ENCODE measurements around the gene MSMP. TPM values are rescaled to one million over a fixed set of nuclear protein-coding genes. Genes with fewer than 3 reads are reported as not detected.

Gene MSMP
- total and polyA plus RNA-seq, 2 donors = 0.25 TPM; not detected in 1

DNA sequence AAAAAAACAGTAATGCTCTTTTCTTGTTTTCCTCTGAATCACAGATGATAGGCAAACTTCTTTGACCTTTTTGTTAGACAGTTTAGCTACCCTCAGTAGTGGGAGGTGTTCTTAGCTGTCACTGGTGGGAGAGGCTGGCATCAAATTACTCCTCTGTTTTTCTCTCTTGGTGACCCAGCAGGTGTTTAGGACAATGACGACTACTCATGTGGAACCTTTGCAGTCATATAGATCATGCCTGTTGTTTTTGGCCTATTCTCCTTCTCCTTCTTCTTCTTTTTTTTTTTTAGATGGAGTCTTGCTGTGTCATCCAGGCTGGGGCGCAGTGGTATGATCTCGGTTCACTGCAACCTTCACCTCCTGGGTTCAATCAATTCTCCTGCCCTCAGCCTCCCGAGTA lies 21.9 kb upstream of the MSMP start:
- no peaks in the 10 kb centered on the region for H3K36me3 ChIP-seq (ENCODE audit: control insufficient read depth in 2 of 2, insufficient read depth in 2 of 2, low read length in 1 of 2)
- H3K4me1 ChIP-seq (ENCODE audit: control insufficient read depth in 2 of 2, insufficient read depth in 2 of 2, low read length in 2 of 2) = peaks cover 0 to 4% of the 10 kb centered on the region in 2 donors
- H3K27ac ChIP-seq (ENCODE audit: low read depth in 1 of 2, low read length in 1 of 2) = no peak overlapping the region
- no peaks in the 10 kb centered on the region for H3K9me3 ChIP-seq (ENCODE audit: control insufficient read depth in 2 of 2, insufficient read depth in 1 of 2, low read length in 1 of 2)
- H3K4me3 ChIP-seq (ENCODE audit: low read length in 2 of 2) = no peak overlapping the region
- no peak for DNase-seq (ENCODE audit: low read depth in 6 of 9, low spot score in 9 of 9)
- 87% methylated on average over 4 of the region's 4 CpGs for WGBS
- H3K27me3 ChIP-seq (ENCODE audit: control insufficient read depth in 2 of 2, insufficient read depth in 1 of 2, low read length in 1 of 2) = no peaks in the 10 kb centered on the region

DNA sequence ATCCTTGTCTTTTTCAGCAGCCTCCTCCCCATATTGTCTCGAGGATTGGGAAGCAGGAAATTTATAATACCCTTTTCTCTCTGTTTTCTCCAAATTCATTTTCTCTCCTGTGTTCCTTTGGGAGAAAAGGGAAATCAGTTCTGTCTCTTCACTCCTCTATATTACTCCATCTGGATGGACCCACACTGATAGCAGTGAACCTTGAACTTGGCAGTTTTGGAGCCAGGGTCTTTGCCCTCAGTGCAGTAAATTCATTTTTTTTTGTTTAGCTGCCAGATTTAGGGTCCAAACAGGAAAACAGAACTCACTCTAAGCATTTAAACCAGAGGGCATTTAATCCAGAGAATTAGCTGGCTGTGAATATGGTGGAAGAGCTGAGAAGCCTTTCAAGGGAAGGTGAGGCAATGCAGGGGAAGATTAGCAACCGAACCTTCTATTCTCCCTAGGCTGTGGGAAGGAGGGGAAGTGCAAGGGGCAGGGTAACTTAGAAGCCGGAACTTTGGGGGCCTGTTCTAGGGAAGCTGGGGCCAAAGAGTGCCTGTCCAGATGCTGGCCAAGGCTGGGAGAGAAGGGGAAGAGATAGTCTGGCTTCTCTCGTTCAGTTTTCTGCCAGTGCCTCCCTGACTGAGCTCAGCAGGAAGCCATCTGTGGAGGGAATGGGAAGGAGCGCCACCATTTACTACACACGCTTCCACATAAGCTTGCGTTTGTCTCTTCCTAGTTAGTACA lies 21.0 kb upstream of the MSMP start:
- no peaks in the 10 kb centered on the region for H3K36me3 ChIP-seq (ENCODE audit: control insufficient read depth in 2 of 2, insufficient read depth in 2 of 2, low read length in 1 of 2)
- WGBS = 69% methylated on average over 7 of the region's 7 CpGs
- no peak overlapping the region for H3K4me3 ChIP-seq (ENCODE audit: low read length in 2 of 2)
- DNase-seq (ENCODE audit: low read depth in 6 of 9, low spot score in 9 of 9) = no peak
- H3K4me1 ChIP-seq (ENCODE audit: control insufficient read depth in 2 of 2, insufficient read depth in 2 of 2, low read length in 2 of 2) = peaks cover 0 to 4% of the 10 kb centered on the region in 2 donors
- no peaks in the 10 kb centered on the region for H3K27me3 ChIP-seq (ENCODE audit: control insufficient read depth in 2 of 2, insufficient read depth in 1 of 2, low read length in 1 of 2)
- no peak overlapping the region for H3K27ac ChIP-seq (ENCODE audit: low read depth in 1 of 2, low read length in 1 of 2)
- H3K9me3 ChIP-seq (ENCODE audit: control insufficient read depth in 2 of 2, insufficient read depth in 1 of 2, low read length in 1 of 2) = no peaks in the 10 kb centered on the region

DNA sequence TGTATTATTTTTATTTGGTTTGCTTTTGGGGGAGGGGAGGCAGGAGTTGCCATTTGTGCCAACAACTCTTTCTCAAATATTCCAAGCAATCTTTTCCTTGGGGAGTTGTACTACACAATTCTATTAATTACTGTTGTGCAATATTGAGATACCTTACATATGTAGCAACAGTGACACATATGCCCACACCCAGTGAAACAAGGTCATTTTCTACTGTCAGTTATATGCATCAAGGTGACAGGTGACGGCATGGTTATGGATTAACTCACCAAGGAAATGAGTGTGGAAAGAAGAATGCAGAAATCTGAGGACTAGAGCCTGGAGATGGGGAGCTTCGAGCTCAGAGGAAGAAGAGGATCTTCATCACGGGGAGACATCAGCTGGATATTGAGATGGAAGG lies 17.9 kb upstream of the MSMP start:
- H3K27ac ChIP-seq (ENCODE audit: low read depth in 1 of 2, low read length in 1 of 2) = no peak overlapping the region
- 98% methylated on average over 3 of the region's 3 CpGs for WGBS

DNA sequence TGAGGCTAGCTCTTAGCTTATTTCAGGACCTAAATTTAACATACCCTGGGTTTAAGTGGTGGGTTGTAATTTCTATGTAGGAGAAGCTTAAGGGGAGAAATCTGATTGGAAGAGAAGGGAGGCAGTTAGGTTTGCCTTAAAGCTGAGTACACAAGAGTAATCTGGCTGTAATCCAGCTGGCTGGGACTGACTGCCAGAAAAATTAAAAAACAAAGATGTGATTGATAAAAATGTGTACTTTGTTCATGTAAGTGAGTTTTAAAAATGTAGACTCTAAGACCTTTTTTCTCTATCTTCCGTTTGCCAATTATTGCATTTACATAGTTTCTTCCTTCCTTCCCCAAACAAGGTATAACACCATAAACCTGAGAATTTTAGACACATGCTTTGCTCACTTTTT lies 17.5 kb upstream of the MSMP start:
- Histone ChIP-seq H3K4me1 (ENCODE audit: control insufficient read depth in 2 of 2, insufficient read depth in 2 of 2, low read length in 2 of 2) (peaks cover 0 to 4% of the 10 kb centered on the region in 2 donors), H3K27ac (ENCODE audit: low read depth in 1 of 2, low read length in 1 of 2) (no peak overlapping the region), H3K27me3 (ENCODE audit: control insufficient read depth in 2 of 2, insufficient read depth in 1 of 2, low read length in 1 of 2) (no peaks in the 10 kb centered on the region), H3K9me3 (ENCODE audit: control insufficient read depth in 2 of 2, insufficient read depth in 1 of 2, low read length in 1 of 2) (no peaks in the 10 kb centered on the region), H3K36me3 (ENCODE audit: control insufficient read depth in 2 of 2, insufficient read depth in 2 of 2, low read length in 1 of 2) (no peaks in the 10 kb centered on the region), H3K4me3 (ENCODE audit: low read length in 2 of 2) (no peak overlapping the region)
- WGBS = 93% methylated on average over 1 of the region's 1 CpG
- no peak for DNase-seq (ENCODE audit: low read depth in 6 of 9, low spot score in 9 of 9)

More for the DNA sequence above, 17.9 kb upstream of the MSMP start:
- no peak overlapping the region for H3K4me3 ChIP-seq (ENCODE audit: low read length in 2 of 2)
- H3K9me3 ChIP-seq (ENCODE audit: control insufficient read depth in 2 of 2, insufficient read depth in 1 of 2, low read length in 1 of 2) = no peaks in the 10 kb centered on the region
- peaks cover 0 to 4% of the 10 kb centered on the region in 2 donors for H3K4me1 ChIP-seq (ENCODE audit: control insufficient read depth in 2 of 2, insufficient read depth in 2 of 2, low read length in 2 of 2)
- no peaks in the 10 kb centered on the region for H3K36me3 ChIP-seq (ENCODE audit: control insufficient read depth in 2 of 2, insufficient read depth in 2 of 2, low read length in 1 of 2)
- no peak for DNase-seq (ENCODE audit: low read depth in 6 of 9, low spot score in 9 of 9)
- no peaks in the 10 kb centered on the region for H3K27me3 ChIP-seq (ENCODE audit: control insufficient read depth in 2 of 2, insufficient read depth in 1 of 2, low read length in 1 of 2)

DNA sequence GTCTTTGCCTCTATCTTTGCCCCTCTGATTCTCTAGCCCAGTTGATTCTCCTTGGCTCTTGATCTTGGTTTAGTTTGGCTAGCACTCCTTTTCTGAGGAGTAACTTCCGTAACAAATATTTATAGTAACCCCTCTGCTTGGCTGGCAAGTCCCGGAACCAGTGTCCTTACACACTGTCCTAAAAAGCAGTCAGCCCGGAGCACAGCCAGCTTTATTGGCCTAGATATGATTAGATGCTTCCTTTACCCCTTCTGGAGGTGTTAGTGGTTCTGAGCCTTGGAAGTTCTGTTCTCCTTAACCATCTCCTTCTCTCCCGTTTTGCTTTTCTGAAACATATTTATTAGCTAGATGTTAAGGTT lies 17.0 kb upstream of the MSMP start:
- Histone ChIP-seq H3K4me1 (ENCODE audit: control insufficient read depth in 2 of 2, insufficient read depth in 2 of 2, low read length in 2 of 2) (peaks cover 0 to 4% of the 10 kb centered on the region in 2 donors), H3K4me3 (ENCODE audit: low read length in 2 of 2) (no peak overlapping the region), H3K9me3 (ENCODE audit: control insufficient read depth in 2 of 2, insufficient read depth in 1 of 2, low read length in 1 of 2) (no peaks in the 10 kb centered on the region), H3K27me3 (ENCODE audit: control insufficient read depth in 2 of 2, insufficient read depth in 1 of 2, low read length in 1 of 2) (no peaks in the 10 kb centered on the region), H3K36me3 (ENCODE audit: control insufficient read depth in 2 of 2, insufficient read depth in 2 of 2, low read length in 1 of 2) (no peaks in the 10 kb centered on the region), H3K27ac (ENCODE audit: low read depth in 1 of 2, low read length in 1 of 2) (no peak overlapping the region)
- WGBS = 85% methylated on average over 4 of the region's 4 CpGs
- no peak for DNase-seq (ENCODE audit: low read depth in 6 of 9, low spot score in 9 of 9)

DNA sequence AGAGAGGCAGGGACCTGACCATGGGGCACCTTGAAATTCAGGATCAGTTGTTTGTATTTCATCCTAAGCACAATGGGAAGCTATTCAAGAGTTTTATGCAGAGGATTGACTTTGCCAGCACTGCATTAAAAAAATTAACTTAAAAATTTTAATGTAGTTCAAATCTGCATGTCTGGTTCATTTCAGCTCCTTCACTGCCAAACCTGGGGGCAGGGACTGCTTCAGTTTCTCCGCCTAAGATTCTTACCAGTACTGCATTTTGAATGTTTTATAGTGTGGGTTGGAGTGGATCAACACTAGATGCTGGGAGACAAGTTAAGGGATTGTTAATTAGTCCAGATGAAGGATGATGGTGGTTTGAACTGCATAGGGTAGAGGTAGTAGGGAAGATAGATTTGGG lies 15.7 kb upstream of the MSMP start:
- Histone ChIP-seq H3K27ac (ENCODE audit: low read depth in 1 of 2, low read length in 1 of 2) (no peak overlapping the region), H3K4me3 (ENCODE audit: low read length in 2 of 2) (no peak overlapping the region), H3K27me3 (ENCODE audit: control insufficient read depth in 2 of 2, insufficient read depth in 1 of 2, low read length in 1 of 2) (no peaks in the 10 kb centered on the region), H3K36me3 (ENCODE audit: control insufficient read depth in 2 of 2, insufficient read depth in 2 of 2, low read length in 1 of 2) (no peaks in the 10 kb centered on the region), H3K4me1 (ENCODE audit: control insufficient read depth in 2 of 2, insufficient read depth in 2 of 2, low read length in 2 of 2) (no peaks in the 10 kb centered on the region), H3K9me3 (ENCODE audit: control insufficient read depth in 2 of 2, insufficient read depth in 1 of 2, low read length in 1 of 2) (no peaks in the 10 kb centered on the region)
- WGBS = 99% methylated on average over 1 of the region's 1 CpG
- DNase-seq (ENCODE audit: low read depth in 6 of 9, low spot score in 9 of 9) = no peak

DNA sequence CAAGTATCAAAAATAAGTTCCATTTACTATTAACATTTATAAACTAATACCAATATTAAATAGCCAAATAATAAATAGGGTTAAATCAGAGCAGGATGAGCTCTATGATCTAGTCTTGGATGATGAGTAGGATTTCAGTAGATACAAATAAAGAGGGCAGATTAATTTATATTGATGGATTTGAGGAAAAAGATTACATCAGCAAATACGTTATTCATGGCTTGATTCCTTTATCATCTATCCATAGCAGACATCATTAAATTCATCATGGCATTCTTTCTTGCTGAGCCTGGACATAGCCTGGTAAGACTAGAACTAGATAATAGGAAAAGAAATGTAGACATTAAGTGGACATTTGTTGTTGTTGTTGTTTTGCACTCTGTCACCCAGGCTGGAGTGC lies 13.4 kb upstream of the MSMP start:
- H3K27ac ChIP-seq (ENCODE audit: low read depth in 1 of 2, low read length in 1 of 2) = no peak overlapping the region
- H3K9me3 ChIP-seq (ENCODE audit: control insufficient read depth in 2 of 2, insufficient read depth in 1 of 2, low read length in 1 of 2) = no peaks in the 10 kb centered on the region
- 99% methylated on average over 1 of the region's 1 CpG for WGBS
- H3K36me3 ChIP-seq (ENCODE audit: control insufficient read depth in 2 of 2, insufficient read depth in 2 of 2, low read length in 1 of 2) = no peaks in the 10 kb centered on the region
- no peaks in the 10 kb centered on the region for H3K27me3 ChIP-seq (ENCODE audit: control insufficient read depth in 2 of 2, insufficient read depth in 1 of 2, low read length in 1 of 2)
- no peak overlapping the region for H3K4me3 ChIP-seq (ENCODE audit: low read length in 2 of 2)
- DNase-seq (ENCODE audit: low read depth in 6 of 9, low spot score in 9 of 9) = no peak
- no peaks in the 10 kb centered on the region for H3K4me1 ChIP-seq (ENCODE audit: control insufficient read depth in 2 of 2, insufficient read depth in 2 of 2, low read length in 2 of 2)

DNA sequence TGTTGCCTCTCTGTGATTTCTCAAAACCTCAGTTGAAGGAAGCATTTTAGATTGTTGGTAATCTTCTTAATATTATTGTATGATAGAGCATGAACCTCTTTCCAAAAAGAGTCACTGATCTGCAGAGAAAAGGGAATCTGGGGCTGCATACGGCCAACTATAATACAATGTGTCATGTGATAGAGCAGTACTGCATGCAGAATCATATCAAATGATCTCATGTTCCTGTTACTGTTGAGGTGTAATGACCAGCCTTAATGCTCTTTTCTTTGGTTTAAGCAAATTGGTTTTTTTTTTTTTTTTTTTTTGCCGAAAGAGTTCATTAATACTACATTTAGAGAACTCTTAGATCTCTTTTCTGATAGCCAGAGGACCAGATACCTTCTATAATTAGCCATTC lies 12.9 kb upstream of the MSMP start:
- Histone ChIP-seq H3K27me3 (ENCODE audit: control insufficient read depth in 2 of 2, insufficient read depth in 1 of 2, low read length in 1 of 2) (no peaks in the 10 kb centered on the region), H3K27ac (ENCODE audit: low read depth in 1 of 2, low read length in 1 of 2) (no peak overlapping the region), H3K36me3 (ENCODE audit: control insufficient read depth in 2 of 2, insufficient read depth in 2 of 2, low read length in 1 of 2) (no peaks in the 10 kb centered on the region), H3K4me3 (ENCODE audit: low read length in 2 of 2) (no peak overlapping the region), H3K4me1 (ENCODE audit: control insufficient read depth in 2 of 2, insufficient read depth in 2 of 2, low read length in 2 of 2) (no peaks in the 10 kb centered on the region), H3K9me3 (ENCODE audit: control insufficient read depth in 2 of 2, insufficient read depth in 1 of 2, low read length in 1 of 2) (no peaks in the 10 kb centered on the region)
- 97% methylated on average over 2 of the region's 2 CpGs for WGBS
- DNase-seq (ENCODE audit: low read depth in 6 of 9, low spot score in 9 of 9) = no peak

DNA sequence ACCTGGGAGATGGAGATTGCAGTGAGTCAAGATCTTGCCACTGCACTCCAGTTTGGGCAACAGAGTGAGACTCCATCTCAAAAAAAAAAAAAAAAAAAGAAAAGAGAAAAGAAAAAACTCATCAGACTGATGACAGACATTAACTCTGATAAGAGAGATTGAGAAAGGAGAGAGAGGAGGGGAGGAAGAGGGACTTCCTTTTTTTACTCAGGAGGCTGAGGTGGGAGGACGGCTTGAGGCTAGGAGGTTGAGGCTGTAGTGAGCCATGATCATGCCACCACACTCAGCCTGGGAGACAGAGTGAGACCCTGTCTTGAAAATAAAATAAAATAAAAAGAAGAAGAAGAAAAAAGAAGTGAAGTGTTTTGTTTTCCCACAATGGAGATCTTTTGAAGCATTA lies 9.7 kb upstream of the MSMP start:
- Histone ChIP-seq H3K4me1 (ENCODE audit: control insufficient read depth in 2 of 2, insufficient read depth in 2 of 2, low read length in 2 of 2) (no peaks in the 10 kb centered on the region), H3K27ac (ENCODE audit: low read depth in 1 of 2, low read length in 1 of 2) (no peak overlapping the region), H3K36me3 (ENCODE audit: control insufficient read depth in 2 of 2, insufficient read depth in 2 of 2, low read length in 1 of 2) (no peaks in the 10 kb centered on the region), H3K9me3 (ENCODE audit: control insufficient read depth in 2 of 2, insufficient read depth in 1 of 2, low read length in 1 of 2) (no peaks in the 10 kb centered on the region), H3K4me3 (ENCODE audit: low read length in 2 of 2) (no peak overlapping the region), H3K27me3 (ENCODE audit: control insufficient read depth in 2 of 2, insufficient read depth in 1 of 2, low read length in 1 of 2) (no peaks in the 10 kb centered on the region)
- no peak for DNase-seq (ENCODE audit: low read depth in 6 of 9, low spot score in 9 of 9)
- 100% methylated on average over 1 of the region's 1 CpG for WGBS

Measured in thymus (tissue), 11 donors.